GM18526 (cell line): Measurements from ENCODE around the gene CFAP210.

Source experiments
- POLR2A ChIP-seq: IDR thresholded peaks from 3 replicates; pipeline ENCODE4 v1.6.1; 2011; ENCODE audit not compliant: insufficient read length; ENCODE audit errors: extremely low read depth

The CFAP210 gene

DNA sequence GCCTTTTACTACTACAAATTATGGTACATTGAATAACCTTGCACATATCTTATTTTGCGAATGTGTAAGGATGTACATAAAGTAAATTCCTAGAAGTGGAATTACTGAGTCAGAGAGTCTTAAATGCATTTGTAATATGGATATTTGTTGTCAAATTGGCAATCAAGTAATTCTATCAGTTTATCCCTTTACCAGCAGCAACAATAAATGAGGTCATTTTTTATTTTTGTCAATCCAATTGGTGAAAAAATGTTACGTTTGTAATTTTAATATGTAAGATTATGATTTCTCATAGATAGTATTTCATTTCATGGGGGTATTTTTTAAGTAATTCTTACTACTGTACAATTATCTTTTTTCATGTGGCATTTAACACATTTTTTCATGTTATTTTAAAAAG, 95.2 kb downstream of the CFAP210 start:
- TF ChIP-seq POLR2A = no peak
